Peyer's patch (tissue), 4 donors: Measurements from ENCODE around the gene CCDC3.

ENCODE experiments used
- POLR2A ChIP-seq, 2 donors: fragments of 450-650 bp; IDR thresholded peaks; one replicate each; pipeline ENCODE4 v1.5.1; 2017; ENCODE audit warnings: antibody characterized with exemption in 2 of 2, mild to moderate bottlenecking in 2 of 2, moderate library complexity in 2 of 2
- TF ChIP-seq, protein P1 (sequence below), 6 experiments: fragments of 450-650 bp in 4 of 6; fragments of 200-600 bp in 2 of 6; sonication (generic) in 1 of 6; IDR thresholded peaks; one replicate each; pipeline ENCODE4 v1.5.1; 2017 to 2019; ENCODE audit warnings: antibody characterized with exemption in 6 of 6, mild to moderate bottlenecking in 3 of 6, moderate library complexity in 1 of 6

GRCh38 chr10:12950583-12951128 lies 50.9 kb downstream of the CCDC3 start:
- TF ChIP-seq, protein P1, sequence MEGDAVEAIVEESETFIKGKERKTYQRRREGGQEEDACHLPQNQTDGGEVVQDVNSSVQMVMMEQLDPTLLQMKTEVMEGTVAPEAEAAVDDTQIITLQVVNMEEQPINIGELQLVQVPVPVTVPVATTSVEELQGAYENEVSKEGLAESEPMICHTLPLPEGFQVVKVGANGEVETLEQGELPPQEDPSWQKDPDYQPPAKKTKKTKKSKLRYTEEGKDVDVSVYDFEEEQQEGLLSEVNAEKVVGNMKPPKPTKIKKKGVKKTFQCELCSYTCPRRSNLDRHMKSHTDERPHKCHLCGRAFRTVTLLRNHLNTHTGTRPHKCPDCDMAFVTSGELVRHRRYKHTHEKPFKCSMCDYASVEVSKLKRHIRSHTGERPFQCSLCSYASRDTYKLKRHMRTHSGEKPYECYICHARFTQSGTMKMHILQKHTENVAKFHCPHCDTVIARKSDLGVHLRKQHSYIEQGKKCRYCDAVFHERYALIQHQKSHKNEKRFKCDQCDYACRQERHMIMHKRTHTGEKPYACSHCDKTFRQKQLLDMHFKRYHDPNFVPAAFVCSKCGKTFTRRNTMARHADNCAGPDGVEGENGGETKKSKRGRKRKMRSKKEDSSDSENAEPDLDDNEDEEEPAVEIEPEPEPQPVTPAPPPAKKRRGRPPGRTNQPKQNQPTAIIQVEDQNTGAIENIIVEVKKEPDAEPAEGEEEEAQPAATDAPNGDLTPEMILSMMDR (IDR thresholded peaks at IDR 0.05), result no peak
- TF ChIP-seq POLR2A (IDR thresholded peaks at IDR 0.05), result no peak
